GM18907 (cell line): ENCODE data around the gene POGLUT3.
A peak's percentile ranks its signal among the peaks of the same experiment; 100 is the strongest.

Source experiments
- ATAC-seq: cut with Tn5 transposase; IDR thresholded peaks from one replicate; pipeline ENCODE4 v1.9.1; 2021; ENCODE audit warnings: mild to moderate bottlenecking, moderate library complexity; ENCODE audit not compliant: unreplicated experiment

The POGLUT3 gene

GRCh38 chr11:108498046-108498815, at the start of gene POGLUT3:
TSS of gene POGLUT3 (minus strand) at chr11:108498384. CDS start at chr11:108498366, 18 bp downstream.
- peak; percentile 62 for ATAC-seq

- ATAC-seq, result no peak
These were observed 47.8 kb upstream of the POGLUT3 start for GRCh38 chr11:108545909-108546501.

GRCh38 chr11:108543316-108543964, 45.3 kb upstream of the POGLUT3 start:
- ATAC-seq, result no peak

GRCh38 chr11:108541531-108541930, 43.3 kb upstream of the POGLUT3 start:
- no peak for ATAC-seq

- ATAC-seq, result no peak
These were observed 40.3 kb upstream of the POGLUT3 start for GRCh38 chr11:108538502-108538901.

GRCh38 chr11:108538022-108538424, 39.8 kb upstream of the POGLUT3 start:
- ATAC-seq, result no peak

- ATAC-seq, result no peak
These were observed 38.6 kb upstream of the POGLUT3 start for GRCh38 chr11:108536783-108537182.

GRCh38 chr11:108535384-108535955, 37.3 kb upstream of the POGLUT3 start:
- ATAC-seq, result no peak

GRCh38 chr11:108534274-108534882, 36.2 kb upstream of the POGLUT3 start:
- no peak for ATAC-seq

- no peak for ATAC-seq
These were observed 32.2 kb upstream of the POGLUT3 start for GRCh38 chr11:108530426-108530825.

GRCh38 chr11:108527382-108527781, 29.2 kb upstream of the POGLUT3 start:
- no peak for ATAC-seq

- no peak for ATAC-seq
These were observed 27.0 kb upstream of the POGLUT3 start for GRCh38 chr11:108525161-108525560.

GRCh38 chr11:108524422-108524821, 26.2 kb upstream of the POGLUT3 start:
- no peak for ATAC-seq

GRCh38 chr11:108522318-108522717, 24.1 kb upstream of the POGLUT3 start:
- ATAC-seq, result no peak

- ATAC-seq, result no peak
These were observed 20.4 kb upstream of the POGLUT3 start for GRCh38 chr11:108518581-108518980.

GRCh38 chr11:108516125-108516524, 17.9 kb upstream of the POGLUT3 start:
- ATAC-seq, result no peak

- ATAC-seq, result no peak
These were observed 14.5 kb upstream of the POGLUT3 start for GRCh38 chr11:108512708-108513107.

GRCh38 chr11:108511851-108512474, 13.8 kb upstream of the POGLUT3 start:
- no peak for ATAC-seq

GRCh38 chr11:108508653-108509593, 10.7 kb upstream of the POGLUT3 start:
- ATAC-seq, result no peak

GRCh38 chr11:108501396-108501795, 3.2 kb upstream of the POGLUT3 start:
- no peak for ATAC-seq
